ENCODE measurements around the gene RPS19.

Gene RPS19

GRCh38 chr19:41908724-41909464 is 48.8 kb downstream of the RPS19 start:
- no peak for TF ChIP-seq CTCF (IDR thresholded peaks at IDR 0.05; ENCODE audit: poor library complexity, severe bottlenecking)
- ATAC-seq (ENCODE audit: low read depth) (no peak), DNase-seq (ENCODE audit: low spot score) (no peak)
- Histone ChIP-seq H3K27ac (ENCODE audit: poor library complexity, severe bottlenecking) (no peak overlapping the region), H3K36me3 (ENCODE audit: low read depth) (peaks cover 32% of the 10 kb centered on the region), H3K4me1 (ENCODE audit: insufficient read depth, poor library complexity, severe bottlenecking) (no peaks in the 10 kb centered on the region), H3K27me3 (ENCODE audit: insufficient read depth, poor library complexity, severe bottlenecking) (peaks cover 35% of the 10 kb centered on the region), H3K9me3 (ENCODE audit: severe bottlenecking) (no peaks in the 10 kb centered on the region), H3K4me3 (ENCODE audit: severe bottlenecking) (no peak overlapping the region)

- H3K27ac ChIP-seq (ENCODE audit: poor library complexity, severe bottlenecking), result no peak overlapping the region
- H3K9me3 ChIP-seq (ENCODE audit: severe bottlenecking), result no peaks in the 10 kb centered on the region
- TF ChIP-seq CTCF (IDR thresholded peaks at IDR 0.05; ENCODE audit: poor library complexity, severe bottlenecking), result no peak
- DNase-seq (ENCODE audit: low spot score) (no peak), ATAC-seq (ENCODE audit: low read depth) (no peak)
- peaks cover 40% of the 10 kb centered on the region for H3K27me3 ChIP-seq (ENCODE audit: insufficient read depth, poor library complexity, severe bottlenecking)
- H3K4me3 ChIP-seq (ENCODE audit: severe bottlenecking), result no peak overlapping the region
- peaks cover 24% of the 10 kb centered on the region for H3K36me3 ChIP-seq (ENCODE audit: low read depth)
- no peaks in the 10 kb centered on the region for H3K4me1 ChIP-seq (ENCODE audit: insufficient read depth, poor library complexity, severe bottlenecking)
These were observed 49.7 kb downstream of the RPS19 start for GRCh38 chr19:41909706-41910105.

- Histone ChIP-seq H3K27ac (ENCODE audit: poor library complexity, severe bottlenecking) (no peak overlapping the region), H3K4me3 (ENCODE audit: severe bottlenecking) (no peak overlapping the region), H3K36me3 (ENCODE audit: low read depth) (peaks cover 20% of the 10 kb centered on the region), H3K9me3 (ENCODE audit: severe bottlenecking) (no peaks in the 10 kb centered on the region), H3K27me3 (ENCODE audit: insufficient read depth, poor library complexity, severe bottlenecking) (peaks cover 45% of the 10 kb centered on the region), H3K4me1 (ENCODE audit: insufficient read depth, poor library complexity, severe bottlenecking) (no peaks in the 10 kb centered on the region)
- DNase-seq (ENCODE audit: low spot score) (no peak), ATAC-seq (ENCODE audit: low read depth) (peak; percentile 1; the same call in 1 of the 3 replicates)
- TF ChIP-seq CTCF (IDR thresholded peaks at IDR 0.05; ENCODE audit: poor library complexity, severe bottlenecking), result no peak
These were observed 50.4 kb downstream of the RPS19 start for GRCh38 chr19:41910240-41910991.

- Histone ChIP-seq H3K27ac (ENCODE audit: poor library complexity, severe bottlenecking) (no peak overlapping the region), H3K36me3 (ENCODE audit: low read depth) (peaks cover 12% of the 10 kb centered on the region), H3K4me1 (ENCODE audit: insufficient read depth, poor library complexity, severe bottlenecking) (no peaks in the 10 kb centered on the region), H3K27me3 (ENCODE audit: insufficient read depth, poor library complexity, severe bottlenecking) (peaks cover 53% of the 10 kb centered on the region), H3K9me3 (ENCODE audit: severe bottlenecking) (no peaks in the 10 kb centered on the region), H3K4me3 (ENCODE audit: severe bottlenecking) (no peak overlapping the region)
- TF ChIP-seq CTCF (IDR thresholded peaks at IDR 0.05; ENCODE audit: poor library complexity, severe bottlenecking), result no peak
- DNase-seq (ENCODE audit: low spot score) (no peak), ATAC-seq (ENCODE audit: low read depth) (no peak)
These were observed 51.2 kb downstream of the RPS19 start for GRCh38 chr19:41910992-41911888.

Measured in RWPE2 (cell line).